Choroid plexus epithelial cell (primary cell): ENCODE data around the gene NEURL3.

Source experiments
- DNase-seq: peaks from one replicate; pipeline ENCODE4 v3.0.0-alpha.2; 2010; ENCODE audit warnings: low read depth
- H3K4me3 ChIP-seq: 2 replicates; pipeline ENCODE4 v1.5.1; 2011; ENCODE audit warnings: low read depth, mild to moderate bottlenecking, control low read depth, low read length, moderate library complexity
- TF ChIP-seq, protein P1 (sequence below): conservative IDR thresholded peaks from 2 replicates; pipeline ENCODE4 v1.5.1; 2011; ENCODE audit warnings: low read depth, mild to moderate bottlenecking, control low read depth, inconsistent platforms, low read length, moderate library complexity

Gene NEURL3

DNA sequence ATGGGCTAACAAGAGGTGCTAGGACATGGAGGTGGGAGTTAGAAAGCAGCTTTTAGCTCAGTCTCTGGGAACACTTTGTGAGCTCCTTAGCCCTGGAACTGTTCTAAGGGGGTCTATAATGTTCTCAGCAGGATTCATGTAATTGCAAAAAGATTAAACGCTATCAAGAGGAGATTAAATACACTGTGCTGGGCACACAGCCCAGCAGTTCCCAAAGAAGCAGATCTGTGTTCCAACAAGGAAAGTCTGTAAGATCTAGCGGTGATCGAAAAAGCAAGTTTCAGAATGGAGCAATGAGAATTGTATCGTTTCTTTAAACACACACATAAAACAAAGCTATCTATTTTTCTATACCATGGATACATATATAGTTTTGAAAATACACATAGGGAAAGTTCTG is 29.0 kb upstream of the NEURL3 start:
- no peak overlapping the region for H3K4me3 ChIP-seq
- DNase-seq = no peak
- TF ChIP-seq, protein P1, sequence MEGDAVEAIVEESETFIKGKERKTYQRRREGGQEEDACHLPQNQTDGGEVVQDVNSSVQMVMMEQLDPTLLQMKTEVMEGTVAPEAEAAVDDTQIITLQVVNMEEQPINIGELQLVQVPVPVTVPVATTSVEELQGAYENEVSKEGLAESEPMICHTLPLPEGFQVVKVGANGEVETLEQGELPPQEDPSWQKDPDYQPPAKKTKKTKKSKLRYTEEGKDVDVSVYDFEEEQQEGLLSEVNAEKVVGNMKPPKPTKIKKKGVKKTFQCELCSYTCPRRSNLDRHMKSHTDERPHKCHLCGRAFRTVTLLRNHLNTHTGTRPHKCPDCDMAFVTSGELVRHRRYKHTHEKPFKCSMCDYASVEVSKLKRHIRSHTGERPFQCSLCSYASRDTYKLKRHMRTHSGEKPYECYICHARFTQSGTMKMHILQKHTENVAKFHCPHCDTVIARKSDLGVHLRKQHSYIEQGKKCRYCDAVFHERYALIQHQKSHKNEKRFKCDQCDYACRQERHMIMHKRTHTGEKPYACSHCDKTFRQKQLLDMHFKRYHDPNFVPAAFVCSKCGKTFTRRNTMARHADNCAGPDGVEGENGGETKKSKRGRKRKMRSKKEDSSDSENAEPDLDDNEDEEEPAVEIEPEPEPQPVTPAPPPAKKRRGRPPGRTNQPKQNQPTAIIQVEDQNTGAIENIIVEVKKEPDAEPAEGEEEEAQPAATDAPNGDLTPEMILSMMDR = no peak

DNA sequence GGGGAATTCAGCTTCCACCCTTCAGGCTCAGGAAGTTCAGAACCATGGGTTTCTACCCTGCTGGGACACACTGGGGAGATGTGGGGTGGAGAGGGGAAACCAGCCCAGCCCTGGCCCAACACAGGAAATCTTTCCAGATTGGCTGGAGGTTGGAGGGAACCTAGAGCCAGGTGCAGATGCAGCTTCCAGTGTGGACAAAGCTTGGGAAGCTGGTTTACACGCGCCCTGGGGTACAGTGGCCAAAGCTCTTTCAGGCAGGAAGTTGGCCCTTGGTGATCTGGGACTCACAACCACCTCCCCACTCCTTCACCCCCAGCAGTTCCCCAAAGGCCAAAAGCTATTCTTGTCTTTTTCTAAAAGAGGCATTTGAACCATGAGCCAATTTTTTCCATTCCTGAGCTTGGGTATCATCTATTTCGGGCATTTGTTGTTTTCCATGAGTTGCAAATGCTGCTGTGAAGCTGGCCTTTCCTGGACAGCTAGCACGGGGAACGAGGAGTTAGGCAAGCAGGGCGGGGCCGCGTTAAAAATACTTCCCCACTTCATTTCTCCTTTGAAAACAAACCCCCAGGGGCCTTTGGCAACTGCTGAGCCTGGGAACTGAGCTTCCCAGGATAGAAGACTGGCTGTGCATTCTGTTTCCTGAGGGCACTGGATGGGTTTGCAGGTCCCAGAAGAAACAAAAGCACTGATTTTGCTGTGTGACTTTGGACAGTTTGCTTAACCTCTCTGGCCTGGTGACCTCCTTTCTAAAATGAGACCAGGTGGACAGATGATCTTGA is 28.3 kb upstream of the NEURL3 start:
- TF ChIP-seq, protein P1 = no peak
- no peak overlapping the region for H3K4me3 ChIP-seq
- DNase-seq = peak; percentile 75

DNA sequence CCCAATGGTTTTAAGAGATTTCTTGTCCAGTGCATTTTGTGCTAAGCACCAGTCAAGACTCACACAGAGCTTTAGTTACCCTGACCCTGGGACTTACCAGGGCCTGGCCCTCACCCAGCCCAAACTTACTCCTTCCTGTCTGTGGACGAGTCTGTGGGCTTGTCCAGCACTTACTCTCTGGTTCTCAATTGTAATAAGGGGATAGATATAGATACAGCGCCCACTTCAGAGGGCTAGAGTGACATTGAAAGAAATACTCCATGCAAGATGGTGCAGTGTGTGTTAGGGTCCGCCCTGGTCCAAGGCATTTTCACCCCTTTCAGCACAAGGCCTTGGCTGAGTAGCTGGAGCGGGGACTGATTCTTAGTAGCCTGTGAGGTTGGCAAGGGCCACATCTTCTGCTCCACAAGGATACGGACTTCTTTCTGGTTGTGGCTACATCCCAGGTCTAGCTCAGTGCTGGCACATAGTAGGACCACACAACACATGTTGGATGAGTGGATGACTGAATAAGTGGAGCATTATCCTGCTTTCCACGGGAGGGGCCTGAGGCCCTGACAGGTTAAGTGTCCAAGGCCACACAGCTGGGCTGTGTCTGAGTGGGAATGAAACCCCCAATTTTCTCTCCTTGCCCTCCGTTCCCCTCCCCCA is 27.6 kb upstream of the NEURL3 start:
- TF ChIP-seq, protein P1 = no peak
- no peak for DNase-seq
- H3K4me3 ChIP-seq = no peak overlapping the region

DNA sequence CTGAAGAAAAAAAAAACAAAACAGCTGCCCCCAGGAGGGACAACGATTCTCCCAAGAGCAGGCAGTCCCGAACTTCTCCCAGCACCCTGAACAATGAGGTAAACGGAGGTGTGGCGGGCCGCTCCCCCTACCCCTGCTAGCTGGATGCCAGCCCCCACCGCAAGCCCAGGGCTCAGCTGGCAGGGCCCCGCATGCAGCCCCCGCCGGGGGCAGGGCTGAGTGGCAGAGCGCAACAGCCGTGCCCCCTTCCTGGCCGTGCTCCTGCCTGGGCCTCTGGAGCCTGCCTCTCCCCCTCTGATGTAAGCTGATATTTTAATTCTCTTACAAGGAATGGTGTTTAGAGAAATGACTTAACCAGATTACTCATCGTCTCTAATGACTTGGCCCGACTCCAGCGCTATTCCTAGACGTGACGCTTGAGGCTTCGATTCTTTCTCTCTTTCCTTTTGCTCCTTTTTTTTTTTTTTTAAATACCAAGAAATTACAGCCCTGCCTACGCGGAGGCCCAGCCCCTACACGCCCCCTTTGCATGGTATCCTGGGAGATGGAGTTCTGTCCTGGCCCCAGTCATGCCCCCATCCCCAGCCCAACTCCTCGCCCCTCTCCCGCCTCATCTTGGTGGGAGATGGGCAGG is 26.8 kb upstream of the NEURL3 start:
- TF ChIP-seq, protein P1 = no peak
- H3K4me3 ChIP-seq = peak overlapping the region; percentile 50

DNA sequence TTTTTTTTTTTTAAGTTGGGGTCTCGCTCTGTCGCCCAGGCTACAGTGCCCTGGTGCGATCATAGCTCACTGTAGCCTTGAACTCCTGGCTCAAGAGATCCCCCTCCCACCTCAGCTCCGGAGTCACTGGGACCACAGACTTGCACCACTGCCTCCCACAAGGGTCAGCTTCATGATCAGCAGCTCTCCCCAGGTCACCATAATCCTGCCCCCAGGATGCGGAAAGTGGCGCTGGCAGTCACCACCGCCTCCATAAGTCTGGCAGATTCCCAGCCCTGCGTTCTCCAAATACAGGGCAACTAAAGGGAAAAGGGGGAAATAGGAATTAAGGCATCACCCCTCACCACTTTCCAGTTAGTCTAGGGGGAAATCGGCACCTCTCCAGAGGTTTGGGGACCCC is 26.2 kb upstream of the NEURL3 start:
- TF ChIP-seq, protein P1 = no peak
- no peak overlapping the region for H3K4me3 ChIP-seq
- DNase-seq = no peak

More for the DNA sequence above, 26.8 kb upstream of the NEURL3 start:
- DNase-seq = peak; percentile 99

DNA sequence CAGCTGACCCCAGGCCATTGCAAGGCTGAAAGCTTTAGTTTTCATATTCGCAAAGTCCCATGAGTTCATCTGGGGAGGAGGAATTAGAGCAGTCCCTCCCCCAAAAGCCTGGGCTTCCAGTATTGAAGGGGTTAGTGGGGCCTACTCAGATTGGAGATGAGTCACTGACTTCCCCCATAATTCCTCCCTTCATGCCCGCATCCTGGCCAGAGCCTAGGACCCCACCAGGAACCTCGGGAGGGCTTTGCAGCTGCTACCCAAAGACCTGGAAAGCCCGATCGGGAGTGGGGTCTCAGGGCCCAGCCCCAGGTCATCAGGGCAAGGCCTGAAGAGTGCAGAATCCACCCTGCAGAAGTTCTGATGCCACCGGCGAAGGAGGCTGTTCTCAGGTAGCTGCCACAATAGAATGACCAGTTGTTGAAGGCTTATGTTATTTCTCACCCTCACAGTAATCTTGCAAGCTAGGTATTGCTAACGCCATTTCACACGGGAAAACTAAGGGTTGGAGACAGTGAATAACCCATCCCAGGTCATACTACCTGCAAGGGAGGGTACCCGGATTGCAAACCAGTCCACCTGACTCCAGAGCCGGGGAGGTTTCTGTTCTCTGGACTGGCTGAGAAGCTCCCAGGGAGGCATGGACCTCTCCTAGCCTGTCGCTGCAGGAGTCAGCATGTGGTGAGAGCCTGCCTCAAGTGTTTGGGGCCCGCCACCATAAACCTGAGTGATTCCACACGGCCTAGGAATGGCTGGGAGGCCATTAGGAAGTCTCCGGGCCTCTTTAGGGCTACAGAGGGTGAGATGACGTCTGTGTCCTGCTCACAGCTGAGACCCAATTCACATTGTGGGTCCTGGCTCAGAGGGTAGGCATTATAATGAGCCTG is 25.6 kb upstream of the NEURL3 start:
- TF ChIP-seq, protein P1 = no peak
- no peak overlapping the region for H3K4me3 ChIP-seq
- no peak for DNase-seq
